Measurements from ENCODE around the gene SH3BP5L. TPM values are rescaled to one million over a fixed set of nuclear protein-coding genes. Genes with fewer than 3 reads are reported as not detected.

Gene SH3BP5L
- total RNA-seq, 1 donor = 21.0 TPM

DNA sequence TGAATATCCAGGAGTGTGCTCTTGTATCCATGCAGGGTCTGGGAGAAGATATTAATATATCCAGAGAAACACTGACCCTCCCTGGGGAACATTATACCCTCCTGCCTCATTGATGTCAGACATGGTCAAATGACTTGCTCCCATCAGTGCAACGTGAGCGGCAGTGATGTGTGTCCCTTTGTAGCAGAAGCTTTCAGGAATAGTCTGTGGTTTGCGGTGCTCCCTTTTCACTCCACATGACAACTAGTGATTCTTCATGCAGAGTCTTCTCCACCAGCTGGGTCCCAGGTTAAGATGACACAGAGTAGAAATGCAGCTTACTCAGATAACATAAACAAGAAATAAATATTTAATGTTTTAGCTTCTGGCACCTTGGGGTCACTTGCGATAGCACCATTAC is 38.3 kb downstream of the SH3BP5L start:
- no peak for DNase-seq (ENCODE audit: low read depth in 2 of 3, low spot score in 2 of 3)

DNA sequence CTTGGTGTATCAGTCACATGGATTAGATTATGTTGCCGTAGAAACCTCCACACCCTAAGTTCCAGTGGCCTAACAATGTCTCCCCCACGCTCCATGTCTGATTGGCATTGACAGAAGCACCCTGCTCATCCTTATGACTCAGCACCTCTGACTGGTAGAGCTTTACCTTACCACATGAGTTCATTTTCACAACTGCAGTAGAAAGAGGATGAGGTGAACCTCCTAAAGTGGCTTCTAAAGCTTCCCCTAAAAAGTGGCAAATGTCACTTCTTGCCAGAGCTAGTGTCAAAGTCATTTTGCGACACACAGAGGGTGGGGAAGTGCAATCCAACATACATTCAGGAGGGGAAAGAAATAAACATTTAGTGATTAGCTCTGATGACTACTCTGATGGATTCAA is 39.6 kb downstream of the SH3BP5L start:
- no peak for DNase-seq (ENCODE audit: low read depth in 2 of 3, low spot score in 2 of 3)

- no peak for DNase-seq (ENCODE audit: low read depth in 2 of 3, low spot score in 2 of 3)
Measured at GRCh38 chr1:248783367-248783766, 42.3 kb downstream of the SH3BP5L start.

- no peak for DNase-seq (ENCODE audit: low read depth in 2 of 3, low spot score in 2 of 3)
Measured at GRCh38 chr1:248782416-248783141, 43.1 kb downstream of the SH3BP5L start.

DNA sequence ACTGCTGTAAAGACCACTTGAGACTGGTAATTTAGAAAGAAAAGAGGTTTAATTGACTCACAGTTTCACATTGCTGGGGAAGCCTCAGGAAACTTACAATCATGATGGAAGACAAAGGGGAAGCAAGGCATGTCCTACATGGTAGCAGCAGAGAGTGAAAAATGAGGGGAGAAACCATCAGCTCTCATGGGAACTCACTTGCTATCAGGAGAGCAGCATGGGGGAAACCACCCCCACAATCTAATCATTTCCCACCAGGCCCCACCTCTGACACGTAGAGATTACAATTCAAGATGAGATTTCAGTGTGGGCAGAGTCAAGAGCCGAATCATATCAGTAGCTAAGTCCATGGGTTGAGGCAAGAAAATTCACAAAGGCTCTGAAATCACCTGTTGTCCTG is 46.4 kb downstream of the SH3BP5L start:
- no peak for DNase-seq (ENCODE audit: low read depth in 2 of 3, low spot score in 2 of 3)

GRCh38 chr1:248778906-248779305 is 46.8 kb downstream of the SH3BP5L start:
- no peak for DNase-seq (ENCODE audit: low read depth in 2 of 3, low spot score in 2 of 3)

DNA sequence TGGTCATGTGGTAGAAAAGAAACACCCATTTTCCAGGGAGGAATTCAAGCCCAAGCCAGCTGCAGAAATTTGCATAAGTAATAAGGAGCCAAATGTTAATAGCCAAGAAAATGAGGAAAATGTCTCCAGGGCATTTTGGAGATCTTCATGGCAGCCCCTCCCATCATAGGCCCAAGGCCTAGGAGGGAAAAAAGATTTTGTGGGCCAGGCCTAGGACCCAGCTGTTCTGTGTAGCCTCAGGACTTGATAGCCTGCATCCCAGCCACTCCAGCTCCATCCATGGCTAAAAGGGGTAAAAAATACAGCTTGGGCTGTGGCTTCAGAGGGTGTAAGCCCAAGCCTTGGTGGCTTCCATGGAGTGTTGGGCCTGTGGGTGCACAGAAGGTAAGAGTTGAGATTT is 48.7 kb downstream of the SH3BP5L start:
- no peak for DNase-seq (ENCODE audit: low read depth in 2 of 3, low spot score in 2 of 3)

- no peak for DNase-seq (ENCODE audit: low read depth in 2 of 3, low spot score in 2 of 3)
Measured at GRCh38 chr1:248775441-248775840, 50.3 kb downstream of the SH3BP5L start.

Small RNA genes within 50 kb of the gene (small RNA-seq; reads per million reads assigned to genes)
- not detected for gene MIR3124

Other genes starting within 250 kb of the SH3BP5L start
- gene OR2T10, start 228.2 kb downstream of the SH3BP5L start, total RNA-seq = not detected
- gene OR2T11, start 190.8 kb downstream of the SH3BP5L start, total RNA-seq = not detected
- not detected for gene OR2T35, start 180.6 kb downstream of the SH3BP5L start, total RNA-seq
- not detected for gene OR2T27, start 170.4 kb downstream of the SH3BP5L start, total RNA-seq
- gene OR14I1, start 123.1 kb downstream of the SH3BP5L start, total RNA-seq = not detected
- gene LYPD8, start 70.2 kb downstream of the SH3BP5L start, total RNA-seq = 0.54 TPM
- gene ZNF672, start 12.3 kb upstream of the SH3BP5L start, total RNA-seq = 73.2 TPM
- 23.4 TPM for gene ZNF692, start 33.2 kb upstream of the SH3BP5L start, total RNA-seq
- 10.8 TPM for gene PGBD2, start 80.3 kb upstream of the SH3BP5L start, total RNA-seq

All from hematopoietic multipotent progenitor cell (in vitro differentiated cells).